GM19455 (cell line): ENCODE results near the gene RGS7BP.
"Not testable (repeated sequence)": the region's sequence is repeated elsewhere in the genome, so short reads cannot be mapped to it uniquely, and the experiment has no call there.

ENCODE experiments used
- ATAC-seq: cut with Tn5 transposase; IDR thresholded peaks from one replicate; pipeline ENCODE4 v1.9.1; 2021; ENCODE audit not compliant: unreplicated experiment

Gene RGS7BP

DNA sequence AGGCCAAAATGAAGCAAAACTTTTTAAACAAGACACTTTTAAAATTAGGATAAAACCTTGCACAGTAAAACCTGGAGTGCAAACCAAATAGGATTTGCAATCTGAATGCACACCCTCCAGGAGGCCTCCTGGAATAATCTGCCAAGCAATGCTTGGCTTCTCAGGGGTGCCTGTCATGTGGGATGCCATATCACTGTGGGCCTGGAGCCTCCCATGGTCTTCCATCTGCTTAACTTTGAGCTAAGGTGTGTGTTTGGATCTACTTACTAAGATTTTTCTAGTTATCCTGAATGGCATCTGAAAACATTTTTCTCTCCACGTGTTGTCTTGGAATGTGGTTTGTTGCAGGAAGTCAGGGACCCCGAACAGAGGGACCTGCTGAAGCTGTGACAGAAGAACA, 52.1 kb downstream of the RGS7BP start:
- ATAC-seq: no peak

DNA sequence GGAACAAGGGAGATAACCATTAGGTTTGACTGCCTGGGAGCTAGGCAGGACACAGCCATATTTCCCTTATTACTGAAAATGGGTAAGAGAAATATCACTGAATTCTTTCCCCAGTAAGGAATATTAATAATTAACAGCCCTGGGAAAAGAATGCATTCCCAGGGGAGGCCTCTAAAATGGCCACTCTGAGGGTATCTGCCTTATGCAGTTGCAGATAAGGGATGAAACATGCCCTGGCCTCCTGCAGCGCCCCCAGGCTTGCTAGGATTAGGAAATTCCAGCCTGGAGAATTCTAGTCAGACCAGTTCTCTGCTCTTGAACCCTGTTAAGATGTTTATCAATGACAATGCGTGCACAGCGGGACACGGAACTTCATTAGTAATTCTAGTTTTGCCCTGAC, 52.8 kb downstream of the RGS7BP start:
- ATAC-seq: not testable (repeated sequence)

DNA sequence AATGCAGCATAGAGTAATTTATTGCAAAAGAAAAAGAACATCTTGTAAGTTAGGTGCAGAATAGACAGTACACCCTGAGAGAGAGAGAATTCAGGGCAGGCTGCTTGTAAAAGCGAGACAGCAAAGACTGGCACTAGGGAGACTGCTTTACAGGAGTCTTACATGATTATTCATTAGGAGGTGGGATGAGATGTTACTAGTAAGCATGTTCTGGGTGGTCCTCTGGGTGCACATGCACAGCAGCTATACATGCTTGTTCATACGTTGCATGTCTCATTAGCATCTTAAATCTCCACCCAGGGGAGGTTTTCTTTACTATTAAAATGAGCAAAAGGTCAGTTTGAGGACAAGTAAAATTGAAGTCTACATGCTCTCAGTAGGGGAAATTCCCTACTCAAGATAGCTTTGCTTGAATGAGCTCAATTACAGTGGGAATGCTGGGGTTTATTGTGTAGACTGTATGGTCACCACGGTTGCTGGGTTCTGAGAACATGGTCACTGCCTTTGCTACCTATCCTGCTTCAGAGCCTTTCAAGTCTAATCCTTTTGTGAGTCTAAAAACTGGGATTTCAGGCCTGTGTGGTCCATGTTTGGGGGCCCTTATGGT, 60.6 kb downstream of the RGS7BP start:
- no peak for ATAC-seq

DNA sequence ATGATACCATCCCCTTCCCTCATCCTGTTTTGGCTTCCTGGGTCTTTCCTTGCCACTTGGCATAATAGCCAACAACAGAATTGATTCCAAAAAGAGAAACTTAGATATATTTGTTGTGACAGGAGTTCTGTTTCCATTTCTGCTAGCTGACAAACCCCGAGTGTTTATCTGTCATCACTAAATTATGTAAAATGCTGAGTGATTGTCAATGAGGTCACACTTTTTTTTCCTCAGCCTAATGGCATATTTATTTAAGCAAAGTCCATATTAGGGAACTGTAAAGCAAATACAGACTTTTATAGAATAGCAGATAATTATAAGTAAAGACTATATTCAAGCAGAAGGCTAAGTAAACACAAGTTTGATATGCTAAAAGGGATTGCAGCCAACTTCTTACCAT, 64.0 kb downstream of the RGS7BP start:
- no peak for ATAC-seq

GRCh38 chr5:64570395-64570996, 64.7 kb downstream of the RGS7BP start:
- no peak for ATAC-seq

DNA sequence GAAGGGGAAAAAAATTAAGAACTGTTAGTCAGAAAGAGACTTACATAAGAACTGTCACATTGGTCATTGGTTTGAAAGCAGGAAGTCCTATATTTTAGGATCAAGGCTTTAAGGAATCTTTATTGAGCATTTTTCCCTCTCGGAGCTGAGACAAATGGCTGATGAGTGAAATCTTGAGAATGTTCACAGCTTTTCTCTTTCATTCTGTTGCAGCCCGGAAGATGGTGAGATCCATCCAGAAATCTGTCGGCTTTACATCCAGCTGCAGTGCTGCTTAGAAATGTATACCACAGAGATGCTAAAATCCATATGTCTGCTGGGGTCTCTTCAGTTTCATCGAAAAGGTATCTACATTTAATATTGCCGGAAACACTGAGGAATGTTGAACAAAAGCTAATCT, 69.7 kb downstream of the RGS7BP start:
- ATAC-seq: no peak

DNA sequence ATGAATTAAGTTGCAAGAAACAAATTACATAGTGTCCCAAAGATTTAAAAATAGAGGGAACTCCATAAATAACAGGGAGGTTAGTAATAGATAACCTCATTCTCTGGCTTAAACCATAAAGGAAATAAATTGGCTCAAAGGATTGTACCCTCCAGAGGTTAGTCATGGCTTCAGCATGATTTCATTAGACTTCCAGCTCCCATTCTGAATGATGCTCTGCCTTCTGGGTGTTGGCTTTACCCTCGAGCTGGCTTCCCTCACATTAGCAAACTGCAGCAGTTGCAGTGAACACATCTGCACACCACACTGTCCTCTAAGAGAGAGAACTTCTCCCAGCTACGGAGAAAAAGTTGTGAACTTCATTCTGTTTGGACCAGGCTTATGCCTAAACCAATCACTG, 70.4 kb downstream of the RGS7BP start:
- ATAC-seq: no peak

GRCh38 chr5:64585646-64586045, 79.8 kb downstream of the RGS7BP start:
- no peak for ATAC-seq

GRCh38 chr5:64587370-64587769, 81.6 kb downstream of the RGS7BP start:
- no peak for ATAC-seq

- no peak for ATAC-seq
These were observed 87.0 kb downstream of the RGS7BP start for GRCh38 chr5:64592730-64593341.

DNA sequence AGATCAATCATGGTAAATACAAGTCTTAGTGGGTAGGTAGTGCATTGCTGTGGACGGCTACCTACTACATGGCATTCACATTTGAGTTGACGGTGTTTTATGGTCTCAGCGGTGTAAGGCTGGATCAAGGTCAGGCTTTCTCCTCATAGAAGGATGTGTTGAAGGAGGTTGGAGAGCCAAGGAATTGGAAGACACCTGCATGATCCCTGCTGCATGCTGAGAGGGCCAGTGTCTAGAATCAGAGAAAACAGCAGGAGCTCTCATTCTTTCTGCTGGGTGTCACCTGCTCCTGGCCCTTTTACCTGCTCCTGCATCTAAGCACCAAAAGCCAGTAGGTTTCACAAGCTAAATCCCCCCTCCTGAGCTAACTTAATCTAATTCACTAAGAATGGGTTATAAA, 88.2 kb downstream of the RGS7BP start:
- ATAC-seq: no peak

GRCh38 chr5:64594601-64595000, 88.8 kb downstream of the RGS7BP start:
- no peak for ATAC-seq

- ATAC-seq: no peak
These were observed 89.4 kb downstream of the RGS7BP start for GRCh38 chr5:64595031-64595855.

DNA sequence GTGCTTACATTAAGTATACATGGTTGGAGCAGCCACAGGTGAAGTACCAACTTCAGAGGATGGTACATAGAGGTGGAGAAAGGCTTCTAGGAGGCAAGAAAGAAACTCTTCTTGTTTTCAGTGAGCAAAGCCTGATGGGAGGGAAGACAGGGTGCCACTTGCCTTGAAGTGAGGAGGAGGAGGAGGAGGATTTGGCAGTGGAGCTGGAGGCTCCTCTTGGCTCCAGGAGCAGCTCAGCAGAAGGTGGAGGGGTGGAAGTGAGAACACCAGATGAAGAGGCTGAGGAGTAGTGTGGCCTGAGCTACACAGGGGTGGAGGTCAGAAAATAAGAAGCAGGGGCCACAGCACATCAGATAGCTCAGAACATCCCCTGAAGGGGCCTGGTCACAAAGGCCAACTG, 93.4 kb downstream of the RGS7BP start:
- ATAC-seq: no peak

GRCh38 chr5:64603676-64604075, 97.9 kb downstream of the RGS7BP start:
- no peak for ATAC-seq

DNA sequence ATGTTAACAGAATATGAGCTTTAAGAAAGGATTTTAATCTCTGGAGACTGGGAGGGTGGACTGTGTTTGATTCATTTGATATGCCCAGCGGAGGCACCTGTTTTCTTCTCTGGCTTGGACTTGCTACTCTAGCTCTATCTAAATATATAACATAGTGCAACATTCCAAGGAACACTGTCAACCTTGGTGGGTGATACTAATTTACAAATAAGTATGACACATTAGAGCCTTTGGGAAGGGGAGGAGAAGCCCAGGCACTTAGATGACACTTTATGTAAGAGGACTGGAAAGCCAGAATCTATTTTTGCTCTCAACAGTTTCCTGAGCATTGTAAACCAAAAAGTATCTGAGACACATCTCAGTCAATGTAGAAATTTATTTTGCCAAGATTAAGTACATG, 101.1 kb downstream of the RGS7BP start:
- no peak for ATAC-seq

- ATAC-seq: no peak
These were observed 106.6 kb downstream of the RGS7BP start for GRCh38 chr5:64612344-64612961.

DNA sequence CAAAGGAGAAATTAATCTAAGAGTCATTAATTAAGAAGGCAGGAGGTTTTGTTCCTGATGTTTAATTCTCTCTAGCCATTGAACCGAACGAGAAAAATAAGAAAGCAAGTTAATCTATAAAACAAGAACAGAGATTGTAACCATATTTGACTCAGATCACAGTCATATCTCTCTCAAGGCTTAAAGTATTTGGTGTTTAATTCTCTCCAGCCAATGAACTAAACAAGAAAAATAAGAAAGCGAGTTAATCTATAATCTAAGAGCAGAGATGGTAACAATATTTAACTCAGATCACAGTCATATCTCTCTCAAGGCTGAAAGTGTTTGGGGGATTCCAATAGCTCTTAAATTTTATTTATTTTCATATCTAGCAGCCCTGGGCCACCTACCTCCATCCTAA, 110.1 kb downstream of the RGS7BP start:
- no peak for ATAC-seq

GRCh38 chr5:64619609-64620008, 113.8 kb downstream of the RGS7BP start:
- no peak for ATAC-seq

- ATAC-seq: no peak
These were observed 117.2 kb downstream of the RGS7BP start for GRCh38 chr5:64622991-64623390.

- ATAC-seq: no peak
These were observed 119.9 kb downstream of the RGS7BP start for GRCh38 chr5:64625678-64626077.
